ENCODE data around the gene NLRX1.
"Not testable (repeated sequence)": the region's sequence is repeated elsewhere in the genome, so short reads cannot be mapped to it uniquely, and the experiment has no call there.

NLRX1 gene

DNA sequence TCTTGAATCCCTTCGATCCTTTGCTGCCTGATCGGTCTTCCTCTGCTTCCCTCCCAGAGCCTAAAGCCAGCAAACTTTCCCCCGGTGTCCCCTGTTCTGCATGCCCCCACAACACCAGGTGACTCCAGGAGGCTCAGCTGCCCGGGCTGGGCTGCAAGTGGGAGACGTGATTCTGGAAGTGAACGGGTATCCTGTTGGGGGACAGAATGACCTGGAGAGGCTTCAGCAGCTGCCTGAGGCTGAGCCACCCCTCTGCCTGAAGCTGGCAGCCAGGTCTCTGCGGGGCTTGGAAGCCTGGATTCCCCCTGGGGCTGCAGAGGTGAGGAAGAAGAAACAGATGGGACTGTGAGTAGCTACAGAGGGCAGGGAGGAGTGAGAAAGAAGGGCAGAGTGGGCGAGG lies 20.4 kb downstream of the NLRX1 start:
- Histone ChIP-seq H3K36me3 (ENCODE audit: control insufficient read depth, low read length) (no peaks in the 10 kb centered on the region), H3K4me1 (ENCODE audit: control insufficient read depth, low read length) (no peaks in the 10 kb centered on the region), H3K4me3 (ENCODE audit: low read length) (no peak overlapping the region), H4K20me1 (ENCODE audit: control insufficient read depth, insufficient read depth, low read depth, low read length) (no peaks in the 10 kb centered on the region), H3K4me2 (ENCODE audit: low read length) (no peak overlapping the region), H3K79me2 (ENCODE audit: control insufficient read depth, low read length) (no peaks in the 10 kb centered on the region), H3K27me3 (ENCODE audit: control insufficient read depth, low read length) (no peaks in the 10 kb centered on the region), H3K9me2 (replicated peaks; ENCODE audit: control insufficient read depth, low read length) (no peaks in the 10 kb centered on the region), H3F3A (ENCODE audit: control insufficient read depth, insufficient read depth) (no peaks in the 10 kb centered on the region), H3K27ac (ENCODE audit: low read depth, low read length) (no peak overlapping the region), H3K9me3 (ENCODE audit: control insufficient read depth, insufficient read depth, low read length) (no peaks in the 10 kb centered on the region)
- TF ChIP-seq CTCF (IDR thresholded peaks at IDR 0.05; ENCODE audit: low read depth, low read length, poor library complexity, severe bottlenecking) (no peak), EZH2phosphoT487 (IDR thresholded peaks at IDR 0.05; ENCODE audit: borderline replicate concordance, low read length) (no peak)

GRCh38 chr11:119189393-119189792 lies 20.9 kb downstream of the NLRX1 start:
- no peaks in the 10 kb centered on the region for H3K79me2 ChIP-seq (ENCODE audit: control insufficient read depth, low read length)

DNA sequence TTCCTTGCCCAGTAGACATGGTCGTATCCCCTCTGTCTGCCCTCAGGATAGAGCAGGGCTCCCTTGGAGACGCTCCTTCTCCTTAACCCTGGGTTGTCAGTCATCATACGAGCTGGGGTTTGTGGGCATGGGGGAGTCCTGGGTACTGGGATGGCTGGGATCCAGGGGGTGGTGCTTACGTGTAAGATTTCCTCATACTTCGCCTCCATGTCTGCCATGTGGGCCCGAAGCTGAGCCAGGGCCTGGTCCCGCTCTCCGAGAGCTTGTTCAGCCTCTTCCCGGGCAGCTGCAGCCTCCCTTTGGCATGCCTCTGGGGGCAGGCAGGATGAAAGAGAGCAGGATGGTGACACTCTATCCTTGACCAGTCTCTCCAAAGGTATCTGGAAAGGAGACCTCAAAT lies 22.0 kb downstream of the NLRX1 start:
- Histone ChIP-seq H3K9me3 (ENCODE audit: control insufficient read depth, insufficient read depth, low read length) (no peaks in the 10 kb centered on the region), H3K4me1 (ENCODE audit: control insufficient read depth, low read length) (peaks cover 8% of the 10 kb centered on the region), H3K4me3 (ENCODE audit: low read length) (no peak overlapping the region), H3F3A (ENCODE audit: control insufficient read depth, insufficient read depth) (no peaks in the 10 kb centered on the region), H3K79me2 (ENCODE audit: control insufficient read depth, low read length) (no peaks in the 10 kb centered on the region), H4K20me1 (ENCODE audit: control insufficient read depth, insufficient read depth, low read depth, low read length) (no peaks in the 10 kb centered on the region), H3K27ac (ENCODE audit: low read depth, low read length) (no peak overlapping the region), H3K4me2 (ENCODE audit: low read length) (no peak overlapping the region), H3K36me3 (ENCODE audit: control insufficient read depth, low read length) (no peaks in the 10 kb centered on the region), H3K27me3 (ENCODE audit: control insufficient read depth, low read length) (no peaks in the 10 kb centered on the region), H3K9me2 (replicated peaks; ENCODE audit: control insufficient read depth, low read length) (no peaks in the 10 kb centered on the region)
- TF ChIP-seq CTCF (IDR thresholded peaks at IDR 0.05; ENCODE audit: low read depth, low read length, poor library complexity, severe bottlenecking): no peak
- TF ChIP-seq EZH2phosphoT487 (IDR thresholded peaks at IDR 0.05; ENCODE audit: borderline replicate concordance, low read length): no peak

More at GRCh38 chr11:119189393-119189792, 20.9 kb downstream of the NLRX1 start:
- no peaks in the 10 kb centered on the region for H3K9me3 ChIP-seq (ENCODE audit: control insufficient read depth, insufficient read depth, low read length)
- no peaks in the 10 kb centered on the region for H3K4me1 ChIP-seq (ENCODE audit: control insufficient read depth, low read length)
- H3K27me3 ChIP-seq (ENCODE audit: control insufficient read depth, low read length): no peaks in the 10 kb centered on the region
- no peak overlapping the region for H3K27ac ChIP-seq (ENCODE audit: low read depth, low read length)
- TF ChIP-seq EZH2phosphoT487 (IDR thresholded peaks at IDR 0.05; ENCODE audit: borderline replicate concordance, low read length): no peak
- TF ChIP-seq CTCF (IDR thresholded peaks at IDR 0.05; ENCODE audit: low read depth, low read length, poor library complexity, severe bottlenecking): no peak
- H3K4me2 ChIP-seq (ENCODE audit: low read length): no peak overlapping the region
- no peaks in the 10 kb centered on the region for H3K9me2 ChIP-seq (replicated peaks; ENCODE audit: control insufficient read depth, low read length)
- H4K20me1 ChIP-seq (ENCODE audit: control insufficient read depth, insufficient read depth, low read depth, low read length): no peaks in the 10 kb centered on the region
- H3F3A ChIP-seq (ENCODE audit: control insufficient read depth, insufficient read depth): no peaks in the 10 kb centered on the region
- no peaks in the 10 kb centered on the region for H3K36me3 ChIP-seq (ENCODE audit: control insufficient read depth, low read length)
- no peak overlapping the region for H3K4me3 ChIP-seq (ENCODE audit: low read length)

- not testable (repeated sequence) for H3K79me2 ChIP-seq (ENCODE audit: control insufficient read depth, low read length); H3K27me3 ChIP-seq (ENCODE audit: control insufficient read depth, low read length); H3K4me1 ChIP-seq (ENCODE audit: control insufficient read depth, low read length); H3K9me3 ChIP-seq (ENCODE audit: control insufficient read depth, insufficient read depth, low read length); H3K4me2 ChIP-seq (ENCODE audit: low read length); H3K4me3 ChIP-seq (ENCODE audit: low read length); H4K20me1 ChIP-seq (ENCODE audit: control insufficient read depth, insufficient read depth, low read depth, low read length); H3K9me2 ChIP-seq (replicated peaks; ENCODE audit: control insufficient read depth, low read length); H3F3A ChIP-seq (ENCODE audit: control insufficient read depth, insufficient read depth); H3K27ac ChIP-seq (ENCODE audit: low read depth, low read length); H3K36me3 ChIP-seq (ENCODE audit: control insufficient read depth, low read length)
These were observed 22.7 kb downstream of the NLRX1 start for GRCh38 chr11:119191265-119191664.

Measured in DOHH2 (cell line).